ENCODE measurements around the gene TIAM2.
"Not testable (repeated sequence)": the region's sequence is repeated elsewhere in the genome, so short reads cannot be mapped to it uniquely, and the experiment has no call there.

TIAM2 gene

GRCh38 chr6:155066921-155067680, 72.0 kb downstream of the TIAM2 start:
- DNase-seq, result no peak

GRCh38 chr6:155067956-155068615, 73.0 kb downstream of the TIAM2 start:
- no peak for DNase-seq

GRCh38 chr6:155069543-155069942, 74.4 kb downstream of the TIAM2 start:
- no peak for DNase-seq

DNA sequence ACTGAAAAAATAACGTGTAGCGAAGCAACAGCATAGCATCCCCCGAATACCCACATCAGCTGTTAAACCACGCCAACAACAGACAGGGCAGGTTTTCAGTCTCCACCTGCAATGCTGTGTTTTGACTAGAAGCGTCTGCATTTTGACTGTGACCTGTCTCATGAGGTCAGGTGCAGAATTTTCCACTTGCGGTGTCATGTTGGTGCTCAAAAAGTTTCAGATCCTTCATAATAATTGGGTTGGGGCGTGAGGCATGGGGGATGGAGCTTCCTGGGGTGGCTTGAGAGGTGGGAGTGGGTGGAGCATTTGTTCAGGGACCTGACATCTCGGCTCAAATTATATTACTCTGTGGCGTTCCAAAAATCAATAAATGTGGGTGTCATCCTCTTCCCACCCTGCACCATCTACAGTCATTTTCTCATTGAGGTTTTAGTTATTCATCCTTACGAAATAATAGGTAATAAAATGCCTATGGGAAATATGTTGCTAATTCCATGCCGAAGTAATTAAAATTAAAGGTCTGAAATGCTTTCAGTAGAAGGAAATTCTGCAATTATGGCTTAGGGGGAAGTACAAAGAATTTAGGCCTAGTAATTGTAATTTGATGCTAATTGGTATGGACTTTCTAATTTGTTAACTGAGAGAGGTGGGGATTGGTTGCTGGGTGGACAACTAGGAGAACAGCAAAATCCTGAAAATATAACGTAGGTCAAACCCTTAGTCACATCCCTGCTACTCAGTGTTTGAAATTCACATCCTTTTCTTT, 81.0 kb downstream of the TIAM2 start:
- DNase-seq, result no peak

DNA sequence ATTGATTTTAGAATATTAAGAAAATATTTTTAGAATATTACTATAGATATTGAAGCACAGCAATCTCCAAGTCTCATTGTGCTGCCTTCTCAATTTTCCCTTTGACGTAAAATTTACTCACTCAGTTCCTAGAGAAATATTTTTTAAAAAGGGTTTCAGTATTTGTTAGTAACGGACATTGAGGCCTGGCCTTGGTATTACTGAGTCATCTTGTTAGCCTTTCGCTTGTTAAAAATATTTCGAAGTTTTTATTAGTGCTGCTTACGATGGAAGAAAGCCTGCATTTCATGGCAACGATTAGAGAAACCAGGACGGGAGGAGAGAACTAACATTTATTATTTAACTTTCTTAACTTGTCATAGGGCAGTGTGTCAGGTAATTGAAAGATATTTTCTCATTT, 82.2 kb downstream of the TIAM2 start:
- no peak for DNase-seq

GRCh38 chr6:155077784-155078183, 82.7 kb downstream of the TIAM2 start:
- no peak for DNase-seq

- no peak for DNase-seq
Measured at GRCh38 chr6:155078331-155078745, 83.2 kb downstream of the TIAM2 start.

DNA sequence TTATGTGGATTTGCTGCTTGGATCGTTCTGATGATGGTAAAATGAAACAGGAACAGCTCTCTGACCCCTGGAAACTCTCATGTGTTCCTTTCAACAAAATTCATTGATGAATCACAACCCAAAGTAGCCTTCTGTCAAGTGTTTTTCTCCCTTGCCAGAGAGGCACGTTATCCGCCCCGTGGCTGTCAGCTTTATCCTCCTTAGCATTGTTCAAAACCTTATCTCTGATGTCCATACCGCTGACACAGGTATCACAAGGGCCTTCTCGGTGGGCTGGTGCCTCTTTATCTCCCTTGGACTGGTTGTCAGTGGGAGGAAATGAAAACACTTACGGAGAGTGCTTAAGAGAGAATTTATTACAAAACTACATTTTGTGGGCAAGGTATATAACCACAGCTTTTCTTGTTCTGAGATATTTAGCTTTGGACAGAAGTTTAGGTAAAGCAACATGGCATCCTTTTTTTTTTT, 84.9 kb downstream of the TIAM2 start:
- no peak for DNase-seq

DNA sequence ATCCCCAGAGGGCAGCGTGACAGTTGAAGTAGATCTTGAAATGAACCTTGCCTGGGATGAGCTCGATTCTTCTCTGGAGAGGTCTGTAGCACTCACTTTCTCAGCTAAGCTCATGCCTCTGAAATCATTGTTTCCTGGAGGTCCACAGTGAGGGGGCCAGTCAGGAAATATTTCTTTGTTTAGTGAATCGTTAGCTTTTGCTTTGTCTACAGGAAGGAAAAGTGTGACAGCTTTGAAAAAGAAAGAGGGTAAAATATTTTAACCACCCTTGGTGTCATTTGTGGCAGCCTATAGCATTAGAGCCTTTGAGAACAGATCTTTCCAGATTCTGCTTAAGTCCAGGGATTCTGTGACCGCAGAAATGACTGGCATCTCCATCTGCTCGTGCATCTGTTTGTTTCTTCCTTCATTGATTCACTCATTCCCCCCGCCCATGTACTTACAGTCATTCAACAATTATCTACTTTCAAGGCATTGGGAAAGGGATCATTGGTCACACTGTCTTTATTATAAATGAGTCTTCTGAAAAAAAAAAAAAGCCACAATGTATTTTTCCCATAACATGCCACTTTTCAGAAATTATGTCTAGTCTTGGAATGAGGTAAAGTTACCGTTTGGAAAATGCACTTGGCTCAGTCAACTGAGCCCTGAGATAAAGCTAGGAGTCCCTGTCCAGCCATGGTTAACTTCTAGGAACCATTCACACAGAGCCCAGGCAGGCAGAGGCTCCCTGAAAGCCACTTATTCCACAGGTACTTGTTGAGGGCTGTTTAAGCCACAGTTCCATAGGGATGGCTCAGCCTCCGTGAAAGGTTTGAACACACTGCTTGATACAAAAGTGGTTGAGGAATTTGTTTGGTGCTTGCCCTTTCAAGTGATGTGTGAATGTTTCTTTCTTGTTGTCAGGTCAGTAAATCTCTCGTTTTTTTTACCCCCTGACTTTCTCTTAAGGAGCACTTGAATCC, 86.0 kb downstream of the TIAM2 start:
- no peak for DNase-seq

DNA sequence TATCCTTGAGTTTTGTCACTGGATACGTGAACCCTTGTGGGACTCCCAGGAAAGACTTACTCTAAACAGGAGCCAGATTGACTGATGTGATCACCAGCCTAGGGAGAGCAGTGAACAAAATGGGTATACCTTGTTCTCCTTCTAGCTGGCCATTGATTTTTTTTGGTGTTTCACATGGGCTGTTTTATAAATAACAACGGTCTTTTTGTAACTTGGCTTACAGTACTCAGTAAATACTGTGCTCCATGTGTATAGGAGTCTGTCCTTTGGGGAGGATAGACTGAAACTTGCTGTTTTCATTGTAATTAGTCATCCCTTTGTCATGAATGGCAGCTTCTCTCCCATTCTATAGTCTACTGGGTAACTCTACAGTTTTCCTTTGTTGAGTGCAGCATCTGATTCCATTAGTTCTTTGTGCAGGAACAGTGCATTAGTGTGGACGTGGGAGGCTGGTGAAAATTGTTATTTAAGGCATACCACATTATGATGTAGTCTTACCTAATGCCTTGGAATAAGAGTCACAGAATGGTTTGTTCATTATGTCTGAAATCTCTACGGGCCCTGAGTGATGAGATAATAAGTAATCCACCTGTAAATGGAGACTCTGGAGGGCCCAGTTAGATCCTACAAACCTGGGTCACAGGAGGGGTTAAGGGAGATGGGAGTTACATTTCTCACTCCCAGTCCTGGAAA, 89.5 kb downstream of the TIAM2 start:
- DNase-seq, result no peak

DNA sequence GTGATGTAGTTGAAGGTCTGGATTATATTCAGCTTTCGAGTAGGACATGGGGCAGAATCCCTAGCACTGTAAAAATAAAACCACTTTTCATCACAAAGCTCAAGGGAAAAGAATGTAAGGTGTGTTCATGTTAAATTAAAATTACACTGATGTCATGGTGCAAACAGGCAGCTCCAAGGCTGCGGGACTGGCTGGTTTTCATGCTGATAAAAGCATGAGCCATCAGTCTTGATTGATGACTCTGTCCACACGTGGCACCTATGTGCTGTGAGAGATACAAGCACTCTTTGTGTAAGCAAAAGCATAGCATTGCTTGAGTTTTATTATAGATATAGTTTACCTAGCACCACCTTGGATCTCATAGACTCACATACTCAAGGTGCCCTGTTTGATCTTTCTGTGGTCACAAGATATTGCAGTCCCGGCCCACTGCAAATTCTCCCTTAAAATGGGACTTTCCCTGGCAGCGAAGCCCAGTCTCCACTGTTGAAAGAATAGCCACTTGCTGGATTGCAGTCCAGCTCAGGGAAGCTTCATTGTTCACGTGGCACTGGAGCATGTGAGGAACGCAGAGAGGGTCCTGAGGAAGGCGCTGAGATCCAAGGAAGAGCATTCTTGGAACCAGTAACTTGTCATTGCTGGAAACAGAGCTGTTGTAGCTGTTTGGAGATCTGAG, 90.6 kb downstream of the TIAM2 start:
- no peak for DNase-seq

DNA sequence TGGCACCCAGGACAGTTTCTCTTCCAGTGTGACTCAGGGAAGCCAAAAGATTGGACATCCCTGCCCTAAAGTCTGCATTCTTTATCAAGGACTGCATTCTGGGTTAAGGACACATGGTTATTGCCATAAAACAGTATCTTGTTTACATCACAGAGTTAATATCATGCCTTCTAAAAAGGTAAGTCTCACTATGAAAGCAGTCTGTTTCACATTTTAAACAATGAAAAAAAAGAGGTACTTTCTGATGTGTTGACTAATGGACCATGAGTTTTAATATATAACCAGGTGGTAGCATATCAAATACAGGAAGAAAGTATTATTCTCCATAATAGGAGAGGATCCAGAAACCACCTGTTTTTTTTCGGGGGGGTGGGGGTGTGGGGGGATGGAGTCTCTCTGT, 93.7 kb downstream of the TIAM2 start:
- DNase-seq, result no peak

DNA sequence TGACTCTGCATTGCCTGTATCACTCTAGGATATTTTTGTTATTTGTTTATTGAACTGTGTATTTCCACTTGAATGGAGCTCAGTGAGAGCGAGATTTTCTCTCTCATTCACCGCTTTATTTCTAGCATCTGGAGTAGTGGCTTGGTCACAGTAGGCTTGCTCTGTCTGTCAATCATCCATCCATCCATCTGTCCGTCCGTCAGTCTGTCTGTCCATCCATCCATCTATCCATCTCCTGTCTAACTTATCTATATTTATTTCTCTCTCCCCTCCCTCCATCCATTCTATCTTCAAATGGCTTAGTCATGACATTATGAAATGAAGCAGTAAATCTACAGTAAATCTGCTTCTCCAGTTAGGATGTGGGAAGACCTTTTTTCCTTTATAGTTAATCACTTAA, 94.6 kb downstream of the TIAM2 start:
- no peak for DNase-seq

- DNase-seq, result no peak
Measured at GRCh38 chr6:155090166-155090565, 95.1 kb downstream of the TIAM2 start.

- no peak for DNase-seq
Measured at GRCh38 chr6:155091756-155092155, 96.6 kb downstream of the TIAM2 start.

DNA sequence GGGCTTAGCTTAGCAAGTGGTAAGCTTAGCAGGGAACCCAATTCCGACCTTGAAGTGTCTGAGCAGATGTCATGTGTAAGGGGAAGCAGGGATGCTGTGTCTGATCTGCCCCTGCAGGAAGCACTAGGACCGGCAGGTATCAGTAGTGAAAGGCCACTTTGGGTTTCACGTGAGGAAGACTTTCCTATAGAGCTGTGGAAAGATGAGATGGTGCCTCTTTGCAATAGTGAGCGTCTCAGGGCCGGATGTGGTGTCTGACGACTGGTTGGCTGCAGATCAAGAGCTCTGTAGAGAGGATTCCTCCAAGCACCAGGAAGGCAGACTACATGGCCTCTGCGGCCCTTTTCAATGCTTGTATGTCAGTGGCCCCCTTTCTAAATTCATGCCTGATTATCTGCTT, 98.3 kb downstream of the TIAM2 start:
- DNase-seq, result no peak

GRCh38 chr6:155100087-155100486, 105.0 kb downstream of the TIAM2 start:
- DNase-seq, result no peak

DNA sequence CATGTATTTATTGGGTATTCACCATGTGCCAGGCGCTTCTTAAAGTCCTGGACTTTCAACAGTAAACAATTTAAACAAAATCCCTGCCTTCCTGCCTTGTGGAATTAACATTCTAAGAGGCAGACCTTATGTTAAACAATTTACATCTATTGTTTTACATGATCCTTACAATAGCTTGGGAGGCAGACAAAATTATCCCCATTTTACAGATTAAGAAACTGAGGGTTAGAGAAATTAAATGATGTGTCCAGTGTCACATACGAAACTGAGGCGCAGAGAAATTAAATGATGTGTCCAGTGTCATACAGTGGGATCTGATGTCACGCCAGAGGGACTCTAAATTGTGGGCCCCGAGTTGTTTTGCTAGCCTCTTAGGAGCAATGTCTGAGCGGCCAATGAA, 105.5 kb downstream of the TIAM2 start:
- no peak for DNase-seq

- DNase-seq, result not testable (repeated sequence)
Measured at GRCh38 chr6:155103083-155103645, 108.0 kb downstream of the TIAM2 start.

- no peak for DNase-seq
Measured at GRCh38 chr6:155103816-155104366, 108.8 kb downstream of the TIAM2 start.
